Glutamatergic neuron (in vitro differentiated cells): ENCODE results near the gene NFAT5. TPM values are rescaled to one million over a fixed set of nuclear protein-coding genes. Genes with fewer than 3 reads are reported as not detected.

Source experiments
- DNase-seq: peaks from one replicate; pipeline ENCODE4 v3.0.0; 2022
- H3K27ac Mint-ChIP-seq: one replicate; pipeline ENCODE4 v1.8.0; 2020; ENCODE audit warnings: mild to moderate bottlenecking, mixed read lengths, inconsistent platforms; ENCODE audit not compliant: unreplicated experiment
- H3K27me3 Mint-ChIP-seq: one replicate; pipeline ENCODE4 v1.8.0; 2020; ENCODE audit warnings: mild to moderate bottlenecking, moderate library complexity, mixed read lengths, inconsistent platforms; ENCODE audit not compliant: unreplicated experiment
- H3K36me3 Mint-ChIP-seq: one replicate; pipeline ENCODE4 v1.8.0; 2020; ENCODE audit warnings: mild to moderate bottlenecking, mixed read lengths, inconsistent platforms; ENCODE audit not compliant: unreplicated experiment
- H3K4me1 Mint-ChIP-seq: one replicate; pipeline ENCODE4 v1.8.0; 2020; ENCODE audit warnings: mild to moderate bottlenecking, low read depth, mixed read lengths, inconsistent platforms; ENCODE audit not compliant: unreplicated experiment
- H3K4me3 Mint-ChIP-seq: one replicate; pipeline ENCODE4 v1.8.0; 2020; ENCODE audit warnings: mild to moderate bottlenecking, mixed read lengths, inconsistent platforms; ENCODE audit not compliant: unreplicated experiment
- H3K9me3 Mint-ChIP-seq: one replicate; pipeline ENCODE4 v1.8.0; 2020; ENCODE audit warnings: mild to moderate bottlenecking, moderate library complexity, mixed read lengths, inconsistent platforms; ENCODE audit not compliant: unreplicated experiment
- total RNA-seq: library from RNA; stranded (reverse); fragmentation: NEBNext Ultra II Directional; extraction: Animal tissue kit (Norgen Biotek cat#: 25700); gene quantifications from one replicate; pipeline ENCODE4 v1.2.1, GENCODE V29; 2021; ENCODE audit not compliant: unreplicated experiment
- TF ChIP-seq, protein P1 (sequence below): fragments of 200-600 bp; sonication (generic); IDR thresholded peaks from one replicate; pipeline ENCODE4 v1.5.0; 2021; ENCODE audit not compliant: partially characterized antibody, unreplicated experiment

NFAT5 gene
- total RNA-seq, 1 donor from 2014 or later, result 26.3 TPM

DNA sequence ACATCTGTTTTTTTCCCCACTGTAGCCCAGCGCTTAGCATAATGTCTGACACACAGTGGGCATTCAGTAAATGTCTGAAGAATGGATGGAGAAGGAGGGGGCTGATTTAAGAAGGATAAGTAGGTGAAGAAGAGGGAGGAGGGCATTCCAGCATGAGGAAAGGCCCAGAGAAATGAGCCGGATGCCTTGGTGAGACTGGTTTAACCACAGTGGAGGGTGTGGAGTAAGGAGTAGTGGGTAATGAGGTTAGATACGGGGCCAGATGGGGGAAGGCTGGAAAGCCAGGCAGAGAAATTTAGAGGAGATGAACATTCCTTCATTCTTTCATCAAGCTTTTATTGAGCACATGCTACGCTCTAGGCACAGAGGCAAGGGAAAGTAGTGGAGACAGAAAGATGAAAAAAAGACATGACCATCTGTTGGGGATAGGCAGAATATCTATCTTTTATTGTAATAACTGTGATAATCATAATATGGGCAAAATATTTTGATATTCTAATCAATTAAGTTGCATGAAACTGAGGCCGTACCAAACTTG lies 43.7 kb upstream of the NFAT5 start:
- Mint-ChIP-seq H3K27ac (no peak overlapping the region), H3K4me3 (no peak overlapping the region), H3K4me1 (no peaks in the 10 kb centered on the region), H3K36me3 (no peaks in the 10 kb centered on the region), H3K9me3 (no peaks in the 10 kb centered on the region), H3K27me3 (no peaks in the 10 kb centered on the region)
- TF ChIP-seq, protein P1, sequence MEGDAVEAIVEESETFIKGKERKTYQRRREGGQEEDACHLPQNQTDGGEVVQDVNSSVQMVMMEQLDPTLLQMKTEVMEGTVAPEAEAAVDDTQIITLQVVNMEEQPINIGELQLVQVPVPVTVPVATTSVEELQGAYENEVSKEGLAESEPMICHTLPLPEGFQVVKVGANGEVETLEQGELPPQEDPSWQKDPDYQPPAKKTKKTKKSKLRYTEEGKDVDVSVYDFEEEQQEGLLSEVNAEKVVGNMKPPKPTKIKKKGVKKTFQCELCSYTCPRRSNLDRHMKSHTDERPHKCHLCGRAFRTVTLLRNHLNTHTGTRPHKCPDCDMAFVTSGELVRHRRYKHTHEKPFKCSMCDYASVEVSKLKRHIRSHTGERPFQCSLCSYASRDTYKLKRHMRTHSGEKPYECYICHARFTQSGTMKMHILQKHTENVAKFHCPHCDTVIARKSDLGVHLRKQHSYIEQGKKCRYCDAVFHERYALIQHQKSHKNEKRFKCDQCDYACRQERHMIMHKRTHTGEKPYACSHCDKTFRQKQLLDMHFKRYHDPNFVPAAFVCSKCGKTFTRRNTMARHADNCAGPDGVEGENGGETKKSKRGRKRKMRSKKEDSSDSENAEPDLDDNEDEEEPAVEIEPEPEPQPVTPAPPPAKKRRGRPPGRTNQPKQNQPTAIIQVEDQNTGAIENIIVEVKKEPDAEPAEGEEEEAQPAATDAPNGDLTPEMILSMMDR, result no peak
- DNase-seq, result no peak

DNA sequence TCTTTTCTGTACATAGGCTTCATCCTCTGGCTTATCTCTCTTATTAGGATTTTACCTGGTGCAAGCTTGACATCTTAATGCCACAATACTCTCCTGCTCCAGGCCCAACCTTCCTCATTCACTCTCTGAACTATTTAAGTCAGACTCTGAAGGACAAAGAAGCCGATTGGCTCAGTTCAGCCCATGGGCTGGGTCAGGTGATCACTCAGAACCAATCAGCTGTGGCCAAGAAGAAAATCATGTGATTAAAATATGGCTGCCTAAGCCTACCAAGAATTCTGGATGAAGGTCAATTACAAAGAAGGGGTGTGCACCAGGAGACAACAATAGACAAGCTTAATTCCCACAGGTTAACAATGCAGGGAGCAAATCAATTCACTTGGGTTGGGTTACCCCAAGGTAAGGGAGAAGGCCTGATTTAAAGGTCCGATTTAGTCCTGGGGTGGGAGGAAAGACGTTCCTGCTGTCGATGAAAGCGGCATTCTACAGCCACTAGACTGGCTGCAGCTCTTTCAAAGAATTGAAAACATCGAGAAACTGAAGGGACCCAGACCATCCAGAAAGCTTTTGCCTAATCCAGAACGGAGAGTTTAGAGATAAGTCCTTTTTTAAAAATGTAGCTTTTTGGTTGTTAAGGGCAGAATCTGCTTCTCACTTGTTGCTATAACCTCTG lies 42.9 kb upstream of the NFAT5 start:
- no peaks in the 10 kb centered on the region for H3K36me3 Mint-ChIP-seq
- H3K4me1 Mint-ChIP-seq, result no peaks in the 10 kb centered on the region
- H3K27ac Mint-ChIP-seq, result no peak overlapping the region
- TF ChIP-seq, protein P1, result no peak
- H3K27me3 Mint-ChIP-seq, result no peaks in the 10 kb centered on the region
- H3K4me3 Mint-ChIP-seq, result no peak overlapping the region
- no peaks in the 10 kb centered on the region for H3K9me3 Mint-ChIP-seq
- DNase-seq, result no peak

DNA sequence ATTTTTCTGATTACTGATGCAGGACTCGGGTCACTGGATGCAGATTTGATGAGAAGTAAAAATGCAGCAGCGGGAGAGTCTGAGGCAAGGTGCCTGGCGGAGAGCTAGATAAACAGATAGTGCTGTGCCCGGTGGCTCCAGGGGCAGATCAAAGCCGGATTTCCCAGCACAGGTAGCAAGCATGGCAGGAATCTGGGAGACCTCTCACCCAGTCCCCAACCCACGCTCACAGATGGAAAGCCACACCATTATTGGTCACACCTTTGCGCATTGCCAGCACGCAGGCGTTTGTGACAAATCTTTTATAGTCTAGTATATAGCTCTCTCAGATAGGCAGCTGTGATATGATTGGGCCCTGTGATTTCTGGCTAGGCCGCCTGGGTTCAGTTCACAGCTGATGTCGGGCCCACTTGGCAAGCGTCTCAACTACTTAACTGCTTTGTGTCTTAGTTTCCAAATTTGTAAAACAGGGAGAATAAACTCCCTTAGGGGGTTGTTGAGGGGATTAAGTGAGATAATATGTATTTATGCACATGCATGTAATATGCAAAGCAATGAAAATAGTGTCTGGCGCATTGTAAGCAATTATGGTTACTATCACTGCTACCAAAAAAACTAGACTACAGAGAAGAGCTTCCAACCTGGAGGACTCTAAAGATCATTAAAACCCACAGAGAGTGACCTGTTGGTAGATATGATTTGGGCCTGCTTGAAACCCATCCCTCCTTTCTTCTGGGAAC lies 42.0 kb upstream of the NFAT5 start:
- no peak for DNase-seq
- H3K4me1 Mint-ChIP-seq, result no peaks in the 10 kb centered on the region
- H3K36me3 Mint-ChIP-seq, result no peaks in the 10 kb centered on the region
- H3K27me3 Mint-ChIP-seq, result no peaks in the 10 kb centered on the region
- no peak overlapping the region for H3K4me3 Mint-ChIP-seq
- H3K9me3 Mint-ChIP-seq, result no peaks in the 10 kb centered on the region
- H3K27ac Mint-ChIP-seq, result no peak overlapping the region
- TF ChIP-seq, protein P1, result no peak

DNA sequence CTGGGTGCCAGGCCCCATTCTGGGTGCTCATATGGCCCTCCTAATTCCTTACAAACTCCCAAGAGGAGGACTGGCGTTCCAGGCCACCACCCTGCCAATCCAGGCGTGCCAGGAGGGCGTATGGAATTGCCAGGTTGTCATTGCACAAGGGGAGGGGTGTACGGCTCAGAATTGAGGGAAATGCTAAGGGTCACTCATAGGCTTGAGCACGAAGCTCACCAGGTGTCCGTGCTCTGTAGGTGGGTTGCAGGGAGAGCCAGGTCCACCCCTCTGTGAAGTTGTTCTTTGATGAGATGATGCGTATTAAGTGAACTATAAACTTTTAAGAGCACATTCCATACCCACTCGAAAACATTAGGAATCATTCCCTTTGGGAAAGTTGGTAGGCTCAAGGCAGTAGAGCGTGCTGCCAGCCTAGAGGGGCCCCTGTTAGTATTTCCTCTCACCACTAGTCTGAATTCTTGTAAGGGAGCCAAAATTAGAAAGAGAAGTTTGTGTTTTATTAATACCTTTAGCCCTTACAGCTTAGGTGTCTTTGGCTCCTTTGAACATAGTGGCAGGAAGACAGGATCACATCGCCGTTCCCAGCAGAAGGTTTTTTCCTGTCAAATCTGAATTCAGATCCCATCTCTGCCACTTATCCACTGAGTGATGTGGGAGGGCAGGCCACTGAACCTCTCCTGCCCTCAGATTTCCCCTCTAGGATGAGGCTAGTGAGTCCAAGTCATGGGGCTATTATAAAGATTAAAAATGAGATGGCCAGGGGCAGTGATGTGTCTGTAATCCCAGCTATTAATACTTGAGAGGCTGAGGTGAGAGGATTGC lies 38.7 kb upstream of the NFAT5 start:
- Mint-ChIP-seq H3K4me3 (no peak overlapping the region), H3K36me3 (no peaks in the 10 kb centered on the region), H3K27ac (no peak overlapping the region), H3K4me1 (peaks cover 7% of the 10 kb centered on the region), H3K27me3 (no peaks in the 10 kb centered on the region), H3K9me3 (no peaks in the 10 kb centered on the region)
- TF ChIP-seq, protein P1, result no peak
- no peak for DNase-seq
